HG03432 (cell line): ENCODE measurements around the gene TBXA2R.

Experiments used
- ATAC-seq: cut with Tn5 transposase; IDR thresholded peaks from one replicate; pipeline ENCODE4 v1.9.1; 2021; ENCODE audit warnings: mild to moderate bottlenecking, moderate library complexity; ENCODE audit not compliant: unreplicated experiment

The TBXA2R gene

GRCh38 chr19:3557461-3558248 is 49.0 kb downstream of the TBXA2R start, which contains the start of gene MFSD12:
Gene MFSD12, minus strand, starts transcription at chr19:3557586. Its CDS starts 183 bp downstream, at chr19:3557403.
- ATAC-seq: peak; percentile 84

GRCh38 chr19:3556978-3557460 is 49.7 kb downstream of the TBXA2R start:
- ATAC-seq: no peak

- ATAC-seq: no peak
Observed at GRCh38 chr19:3556423-3556977, 50.2 kb downstream of the TBXA2R start.

DNA sequence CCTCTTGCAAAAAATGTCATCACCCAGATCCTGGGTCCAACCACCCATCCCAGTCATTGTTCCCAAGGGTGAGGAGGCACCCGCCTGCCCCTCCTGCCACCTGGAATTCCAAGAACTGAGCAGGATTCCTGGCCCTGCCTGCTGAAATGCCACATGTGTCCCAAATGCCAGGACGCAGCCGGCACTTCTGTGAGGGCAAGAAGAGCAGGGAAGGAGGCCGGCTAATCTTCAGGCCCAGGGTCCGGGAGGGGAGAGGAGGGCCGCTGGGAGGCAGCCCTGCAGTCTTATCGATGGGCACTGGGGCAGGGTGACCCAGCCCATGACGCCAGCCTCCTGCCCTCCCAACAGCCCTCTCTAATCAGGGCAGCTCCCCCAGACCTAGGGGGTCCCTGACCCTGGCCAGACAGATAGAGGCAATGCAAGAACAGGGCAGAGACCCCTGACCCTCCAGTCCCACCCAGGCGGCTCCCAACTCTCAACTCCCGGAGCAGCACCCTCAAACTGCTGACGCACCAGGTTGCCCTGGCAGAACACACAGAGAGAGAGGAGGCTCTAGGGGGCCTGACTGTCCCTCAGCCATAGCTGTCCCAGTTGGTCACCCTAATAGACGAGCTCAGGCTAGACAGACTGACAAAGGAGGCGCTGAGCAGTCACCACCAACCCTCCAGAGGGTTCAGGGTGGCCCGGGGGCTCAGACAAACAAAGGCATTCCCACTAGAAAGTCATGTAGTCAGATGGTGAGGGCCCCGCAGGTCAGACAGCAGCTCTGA is 50.8 kb downstream of the TBXA2R start:
- ATAC-seq: no peak

GRCh38 chr19:3554254-3555083 is 52.2 kb downstream of the TBXA2R start:
- ATAC-seq: no peak

GRCh38 chr19:3551792-3552095 is 54.9 kb downstream of the TBXA2R start:
- no peak for ATAC-seq

DNA sequence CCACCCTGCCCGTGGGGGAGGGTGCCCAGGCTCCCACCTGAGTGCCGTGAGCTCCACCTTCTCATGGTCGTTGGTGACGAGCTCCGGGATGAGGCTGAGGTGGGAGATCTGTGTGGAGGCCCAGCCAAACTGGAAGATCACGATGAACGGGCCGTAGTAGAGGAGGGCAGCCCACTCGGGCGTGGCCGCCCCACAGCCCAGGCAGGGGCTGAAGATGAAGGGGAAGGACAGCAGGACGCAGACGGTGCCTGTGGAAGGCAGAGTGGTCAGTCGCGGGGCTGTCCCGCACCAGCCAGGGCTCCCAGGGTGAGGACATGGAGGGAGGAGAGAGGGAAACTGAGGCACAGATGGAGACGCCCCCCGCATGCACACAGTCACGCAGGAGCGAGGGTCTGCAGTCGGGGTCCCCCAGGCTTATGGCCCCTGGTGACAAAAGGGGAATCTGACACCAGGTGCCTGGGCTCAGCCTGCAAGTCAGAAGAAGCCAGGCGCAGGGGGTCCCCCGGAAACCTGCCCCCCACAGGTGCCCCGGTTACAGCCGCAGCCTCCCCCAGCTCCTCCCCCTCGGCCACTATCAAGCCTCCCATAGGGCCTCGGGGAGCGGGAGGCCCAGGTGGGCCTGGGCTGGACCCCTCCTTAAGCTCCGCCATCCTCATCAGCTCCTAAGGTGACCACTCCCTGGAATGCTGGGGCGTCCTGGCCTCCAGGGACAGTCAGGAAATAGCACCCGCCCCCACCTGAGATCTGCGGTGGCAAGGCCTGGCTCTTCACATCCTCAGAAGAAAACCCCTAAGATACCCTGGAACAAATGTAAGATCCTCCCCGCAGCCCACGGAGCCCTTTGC is 55.5 kb downstream of the TBXA2R start:
- ATAC-seq: no peak

GRCh38 chr19:3549816-3550215 is 56.9 kb downstream of the TBXA2R start:
- no peak for ATAC-seq

- ATAC-seq: no peak
Observed at GRCh38 chr19:3548606-3549005, 58.1 kb downstream of the TBXA2R start.

GRCh38 chr19:3547767-3548282 is 58.9 kb downstream of the TBXA2R start:
- ATAC-seq: no peak

GRCh38 chr19:3547301-3547731 is 59.4 kb downstream of the TBXA2R start:
- ATAC-seq: no peak

DNA sequence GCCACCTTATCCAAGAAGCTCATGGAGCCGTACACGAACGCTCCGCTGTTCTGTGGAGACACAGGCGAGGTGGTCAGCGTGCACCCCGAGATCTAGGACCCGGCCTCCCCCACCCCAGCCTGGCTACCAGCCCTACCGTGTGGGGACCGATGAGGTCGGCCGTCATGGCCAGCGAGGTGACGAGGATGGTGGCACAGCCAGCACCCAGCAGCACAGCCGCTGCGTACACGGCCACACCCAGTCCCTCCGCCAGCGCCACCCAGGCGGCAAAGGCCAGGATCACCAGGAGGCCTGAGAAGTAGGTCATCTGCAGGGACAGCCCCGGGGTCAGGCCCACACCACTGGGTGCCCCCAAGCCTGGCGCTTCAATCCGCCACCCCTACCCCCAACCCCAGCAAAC is 60.6 kb downstream of the TBXA2R start:
- no peak for ATAC-seq

- no peak for ATAC-seq
Observed at GRCh38 chr19:3545669-3546034, 61.0 kb downstream of the TBXA2R start.

DNA sequence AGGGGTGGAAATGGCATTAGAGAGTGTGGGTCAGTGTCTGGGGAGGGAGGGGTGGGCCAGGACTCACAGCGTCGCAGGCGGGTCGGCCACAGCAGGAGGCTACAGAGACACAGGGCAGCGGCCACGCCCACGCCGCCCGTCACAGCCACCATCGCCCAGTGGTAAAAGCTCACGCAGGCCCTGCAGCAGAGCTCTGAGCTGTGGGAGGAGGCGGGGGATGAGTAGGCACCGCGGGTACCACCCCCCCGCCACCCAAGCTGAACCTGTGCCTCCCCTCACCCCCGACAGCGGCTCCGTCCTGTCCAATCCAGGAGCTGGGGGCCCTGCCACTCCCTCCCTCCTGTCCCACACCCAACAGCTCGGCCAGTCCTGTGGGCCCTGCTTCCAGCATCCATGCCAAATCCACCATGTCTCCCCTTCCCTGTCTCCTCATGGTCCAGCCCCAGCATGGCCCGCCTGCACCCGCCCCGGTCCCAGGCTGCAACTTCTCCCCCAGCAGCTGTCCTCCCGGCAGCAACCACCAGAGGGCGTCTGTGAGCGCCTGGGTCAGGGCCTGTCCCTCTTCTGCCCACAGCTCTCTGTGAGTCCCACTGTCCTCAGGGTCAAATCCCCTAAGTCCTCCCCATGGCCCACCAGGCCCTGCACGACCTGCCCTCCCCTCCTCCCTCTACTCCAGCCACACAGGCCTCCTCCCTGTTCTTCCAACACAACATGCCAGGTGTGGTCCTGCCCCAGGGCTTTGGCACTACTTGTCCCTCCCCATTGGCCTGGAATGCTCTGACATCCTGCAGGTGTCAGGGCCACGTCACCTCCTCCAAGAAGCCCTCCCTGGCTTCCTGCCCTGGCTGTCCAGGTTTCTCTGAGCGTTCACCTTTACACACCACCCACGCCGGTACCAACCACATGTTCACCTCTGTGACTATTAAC is 61.7 kb downstream of the TBXA2R start:
- ATAC-seq: peak; percentile 42
